ENCODE results near the gene TBC1D1.

DNA sequence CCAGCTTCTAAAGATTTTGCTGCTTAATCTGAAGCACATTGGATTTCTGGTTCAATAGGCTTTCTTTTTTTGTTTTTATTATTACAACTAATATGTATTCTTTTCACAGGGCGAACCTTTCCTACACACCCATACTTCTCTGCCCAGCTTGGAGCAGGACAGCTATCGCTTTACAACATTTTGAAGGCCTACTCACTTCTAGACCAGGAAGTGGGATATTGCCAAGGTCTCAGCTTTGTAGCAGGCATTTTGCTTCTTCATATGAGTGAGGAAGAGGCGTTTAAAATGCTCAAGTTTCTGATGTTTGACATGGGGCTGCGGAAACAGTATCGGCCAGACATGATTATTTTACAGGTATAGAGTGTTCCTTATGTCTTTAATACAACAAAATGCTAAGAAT, 224.7 kb downstream of the TBC1D1 start:
- TF ChIP-seq, protein P1, sequence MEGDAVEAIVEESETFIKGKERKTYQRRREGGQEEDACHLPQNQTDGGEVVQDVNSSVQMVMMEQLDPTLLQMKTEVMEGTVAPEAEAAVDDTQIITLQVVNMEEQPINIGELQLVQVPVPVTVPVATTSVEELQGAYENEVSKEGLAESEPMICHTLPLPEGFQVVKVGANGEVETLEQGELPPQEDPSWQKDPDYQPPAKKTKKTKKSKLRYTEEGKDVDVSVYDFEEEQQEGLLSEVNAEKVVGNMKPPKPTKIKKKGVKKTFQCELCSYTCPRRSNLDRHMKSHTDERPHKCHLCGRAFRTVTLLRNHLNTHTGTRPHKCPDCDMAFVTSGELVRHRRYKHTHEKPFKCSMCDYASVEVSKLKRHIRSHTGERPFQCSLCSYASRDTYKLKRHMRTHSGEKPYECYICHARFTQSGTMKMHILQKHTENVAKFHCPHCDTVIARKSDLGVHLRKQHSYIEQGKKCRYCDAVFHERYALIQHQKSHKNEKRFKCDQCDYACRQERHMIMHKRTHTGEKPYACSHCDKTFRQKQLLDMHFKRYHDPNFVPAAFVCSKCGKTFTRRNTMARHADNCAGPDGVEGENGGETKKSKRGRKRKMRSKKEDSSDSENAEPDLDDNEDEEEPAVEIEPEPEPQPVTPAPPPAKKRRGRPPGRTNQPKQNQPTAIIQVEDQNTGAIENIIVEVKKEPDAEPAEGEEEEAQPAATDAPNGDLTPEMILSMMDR (IDR thresholded peaks at IDR 0.05) = no peak
- no peak for TF ChIP-seq POLR2A (IDR thresholded peaks at IDR 0.05)

Measured in body of pancreas (tissue), 4 donors.